GM12878 (cell line): ENCODE data around the gene NDUFA13. TPM values are rescaled to one million over a fixed set of nuclear protein-coding genes. Genes with fewer than 3 reads are reported as not detected.

Experiments used
- ATAC-seq: fragments of 200-7000 bp; cut with Tn5 transposase; 3 replicates; pipeline ENCODE4 v1.9.1; 2020; ENCODE audit warnings: mild to moderate bottlenecking, moderate library complexity
- Bru-seq: library from RNA; stranded (reverse); fragments of 400-500 nt; gene quantifications from one replicate; lab custom pipeline; 2021; lab: Mats Ljungman, UMichigan
- BruChase-seq, 2 experiments: library from RNA; stranded (reverse); fragments of 400-500 nt; gene quantifications; one replicate each; lab custom pipeline; 2021; lab: Mats Ljungman, UMichigan
- BruUV-seq: library from RNA; stranded (reverse); fragments of 400-500 nt; replicated peaks from 2 replicates; lab custom pipeline; 2021; lab: Mats Ljungman, UMichigan
- CTCF ChIA-PET: fragments of 300-600 bp; sonication (Branson Sonifier 250); formaldehyde crosslinking; extraction: SDS; loops from one replicate; lab custom pipeline; 2021; ENCODE audit warnings: inconsistent platforms; lab: Yijun Ruan, JAX
- POLR2A ChIA-PET: fragments of 350-600 bp; formaldehyde crosslinking; extraction: SDS; loops from one replicate; lab custom pipeline; 2021; ENCODE audit warnings: inconsistent platforms; lab: Charles Lee
- RAD21 ChIA-PET: fragments of 300-600 bp; sonication (Branson Sonifier 250); formaldehyde crosslinking; loops from one replicate; lab custom pipeline; 2023; ENCODE audit warnings: antibody characterized with exemption; ENCODE audit not compliant: unreplicated experiment; lab: Charles Lee
- SMC1A ChIA-PET: fragments of 300-600 bp; sonication (Branson Sonifier 250); formaldehyde crosslinking; loops from one replicate; lab custom pipeline; 2023; ENCODE audit not compliant: unreplicated experiment, uncharacterized antibody; lab: Charles Lee
- DNase-seq: peaks from one replicate; pipeline ENCODE4 v3.0.0-alpha.2; 2011; ENCODE audit warnings: low read depth, low spot score
- FAIRE-seq: peaks from 3 replicates; lab custom pipeline; 2011; peaks lifted over from hg19 to GRCh38; lab: Jason Lieb, UNC
- H2AFZ ChIP-seq: 2 replicates; pipeline ENCODE4 v1.6.0; 2011; ENCODE audit warnings: low read depth, low read length, control low read depth; ENCODE audit not compliant: control insufficient read depth
- H3K27ac ChIP-seq: 2 replicates; pipeline ENCODE4 v1.5.1; 2011; ENCODE audit warnings: control low read depth; ENCODE audit not compliant: control insufficient read depth, insufficient read depth
- H3K27me3 ChIP-seq, 2 experiments: replicated peaks in 1 of 2; 2 replicates each; pipeline versions ENCODE4 v1.6.0 to v1.6.1; 2011; ENCODE audit warnings: low read length in 1 of 2; ENCODE audit not compliant: control insufficient read depth in 2 of 2, insufficient read depth in 2 of 2
- H3K36me3 ChIP-seq, 2 experiments: 2 replicates each; pipeline ENCODE4 v1.5.1; 2011; ENCODE audit warnings: low read length in 1 of 2; ENCODE audit not compliant: control insufficient read depth in 2 of 2, insufficient read depth in 2 of 2
- H3K4me1 ChIP-seq: 2 replicates; pipeline ENCODE4 v1.6.1; 2011; ENCODE audit warnings: mild to moderate bottlenecking, low read length, moderate library complexity, mixed read lengths; ENCODE audit not compliant: control insufficient read depth, insufficient read depth
- H3K4me2 ChIP-seq: 2 replicates; pipeline ENCODE4 v1.6.0; 2011; ENCODE audit warnings: control low read depth; ENCODE audit not compliant: control insufficient read depth, insufficient read depth
- H3K4me3 ChIP-seq: fragments of 200-600 bp; sonication (generic); 2 replicates; pipeline ENCODE4 v1.5.1; 2016
- H3K79me2 ChIP-seq: 2 replicates; pipeline ENCODE4 v1.6.0; 2011; ENCODE audit warnings: low read length; ENCODE audit not compliant: control insufficient read depth, insufficient read depth
- H3K9ac ChIP-seq: 2 replicates; pipeline ENCODE4 v1.8.0; 2011; ENCODE audit warnings: low read length, control low read depth, mixed read lengths; ENCODE audit not compliant: control insufficient read depth, insufficient read depth
- H3K9me3 ChIP-seq: replicated peaks from 3 replicates; pipeline ENCODE4 v1.5.1; 2011; ENCODE audit warnings: mild to moderate bottlenecking, low read length; ENCODE audit not compliant: control insufficient read depth, insufficient read depth
- H4K20me1 ChIP-seq: 2 replicates; pipeline ENCODE4 v1.6.0; 2011; ENCODE audit not compliant: control insufficient read depth, insufficient read depth
- ASH2L ChIP-seq: fragments of 300-600, 200-600 bp; sonication (generic); IDR thresholded peaks from 2 replicates; pipeline ENCODE4 v1.6.1; 2017; ENCODE audit warnings: low read depth, mild to moderate bottlenecking, borderline replicate concordance
- CUX1 ChIP-seq: IDR thresholded peaks from 2 replicates; pipeline ENCODE4 v1.6.1; 2012; ENCODE audit warnings: improper control_type of control experiment, low read depth, low read length; ENCODE audit not compliant: insufficient replicate concordance
- HDAC6 ChIP-seq: fragments of 200-600 bp; sonication (generic); IDR thresholded peaks from one replicate; pipeline ENCODE4 v1.8.0; 2017; ENCODE audit warnings: antibody characterized with exemption; ENCODE audit not compliant: unreplicated experiment
- IRF4 ChIP-seq: IDR thresholded peaks from 2 replicates; pipeline ENCODE4 v1.6.1; 2011; ENCODE audit warnings: low read depth, low read length
- JUND ChIP-seq: IDR thresholded peaks from 2 replicates; pipeline ENCODE4 v1.6.1; 2012; ENCODE audit warnings: low read depth, mild to moderate bottlenecking, low read length, improper control_type of control experiment, moderate library complexity
- LARP7 ChIP-seq: fragments of 450-650 bp; IDR thresholded peaks from 2 replicates; pipeline ENCODE4 v1.6.1; 2017; ENCODE audit warnings: mild to moderate bottlenecking
- MTA2 ChIP-seq: fragments of 450-650 bp; IDR thresholded peaks from 2 replicates; pipeline ENCODE4 v1.6.1; 2016; ENCODE audit warnings: low read depth, mild to moderate bottlenecking, moderate library complexity
- TARDBP ChIP-seq: IDR thresholded peaks from 2 replicates; pipeline ENCODE4 v1.6.1; 2016; ENCODE audit warnings: borderline replicate concordance
- TCF12 ChIP-seq: IDR thresholded peaks from 2 replicates; pipeline ENCODE4 v1.6.1; 2011; ENCODE audit warnings: low read depth, mild to moderate bottlenecking, low read length
- USF2 ChIP-seq: IDR thresholded peaks from 2 replicates; pipeline ENCODE4 v1.6.1; 2011; ENCODE audit warnings: low read depth, low read length, improper control_type of control experiment, borderline replicate concordance
- WGBS: methylation state at CpG from one replicate; pipeline ENCODE4 v1.1.6; 2016; ENCODE audit warnings: low lambda C conversion rate; ENCODE audit not compliant: insufficient replicate concordance, insufficient coverage; ENCODE audit errors: missing lambda C conversion rate; 5-methylcytosine and 5-hydroxymethylcytosine counted together
- in situ Hi-C: fragments of 300-500 bp; cut with MboI; formaldehyde crosslinking; loops from 9 replicates; pipeline ENCODE4 v1.14.3; 2018; ENCODE audit warnings: mixed read lengths
- intact Hi-C: fragments of 100-400 bp; cut with micrococcal nuclease; formaldehyde crosslinking; loops from one replicate; pipeline ENCODE4 v1.14.2; 2022; ENCODE audit not compliant: unreplicated experiment
- long read RNA-seq, 2 experiments: library from polyadenylated mRNA; unstranded; transcript quantifications; one replicate each; pipeline ENCODE4 v2.0.0, GENCODE V29; 2019 to 2020
- polyA minus RNA-seq, 3 experiments: library from RNA; depleted of rRNA, polyadenylated mRNA; stranded (reverse); fragments of >200 nt; gene quantifications; 2 replicates each; pipeline ENCODE4 v1.2.3, GENCODE V29; 2011
- polyA plus RNA-seq, 11 experiments: library from polyadenylated mRNA; depleted of rRNA in 4 of 11; unstranded in 6 of 11; stranded (reverse) in 5 of 11; fragments of >200 nt; fragmentation: Nextera tagmentation in 4 of 11; fragmentation: Illumina TruSeq in 1 of 11; extraction: Ambion mirVana in 4 of 11; extraction: Trizol in 1 of 11; gene quantifications; 1 replicate in 1 of 11; 2 replicates in 10 of 11; pipeline versions ENCODE4 v1.2.1 to v1.2.3, GENCODE V29; 2011 to 2016; ENCODE audit warnings: inconsistent platforms in 2 of 11, missing spikeins in 2 of 11, low read depth in 1 of 11
- total RNA-seq, 4 experiments: library from RNA; depleted of rRNA in 3 of 4; stranded (reverse); fragments of >200 nt in 3 of 4; fragmentation: Illumina TruSeq in 1 of 4; extraction: Trizol in 1 of 4; gene quantifications; 2 replicates each; pipeline versions ENCODE4 v1.2.1 to v1.2.3, GENCODE V29; 2013 to 2021

The NDUFA13 gene
- total RNA-seq (2013; cell fraction: nucleolus; rRNA removed) = 144 and 157 TPM in 2 replicates
- total RNA-seq (2014; rRNA removed) (263 and 284 TPM in 2 replicates), total RNA-seq (2014; rRNA removed; fragmentation: Illumina TruSeq; extraction: Trizol) (303 and 329 TPM in 2 replicates), total RNA-seq (2021) (462 and 473 TPM in 2 replicates), polyA plus RNA-seq (2011; rRNA removed) (282 and 475 TPM in 2 replicates), polyA plus RNA-seq (2014; fragmentation: Illumina TruSeq; extraction: Trizol) (53.4 and 224 TPM in 2 replicates), polyA plus RNA-seq (2014; fragmentation: Nextera tagmentation; extraction: Ambion mirVana) (100 to 1,000 TPM; 232 to 449 TPM), polyA plus RNA-seq (2014; rRNA removed) (528 and 564 TPM in 2 replicates), polyA plus RNA-seq (2016; fragmentation: Nextera tagmentation; extraction: Ambion mirVana) (100 to 1,000 TPM; 566 to 586 TPM), polyA minus RNA-seq (2011; rRNA and poly(A)+ RNA removed) (117 and 160 TPM in 2 replicates), Bru-seq, nascent RNA (percentile 94 among the genes with signal in this experiment), BruChase-seq, experiment 1, labeled RNA remaining after a 6-hour chase (percentile 98 among the genes with signal in this experiment), BruChase-seq, experiment 2, labeled RNA remaining after a 2-hour chase (percentile 95 among the genes with signal in this experiment)
- polyA plus RNA-seq (2011; ENCODE audit: low read depth) = 1,149 TPM
- polyA plus RNA-seq (2011; cell fraction: cytosol; rRNA removed) = 834 and 1,057 TPM in 2 replicates
- 373 and 417 TPM in 2 replicates for polyA plus RNA-seq (2011; cell fraction: nucleus; rRNA removed)
- polyA plus RNA-seq (2012) = 244 and 350 TPM in 2 replicates
- polyA minus RNA-seq (2011; cell fraction: cytosol; rRNA and poly(A)+ RNA removed) = 69.2 and 95.4 TPM in 2 replicates
- polyA minus RNA-seq (2011; cell fraction: nucleus; rRNA and poly(A)+ RNA removed) = 44.1 and 69.0 TPM in 2 replicates
- long read RNA-seq, experiment 1, transcript NDUFA13-204 (5 exons, 991 nt) = major isoform, 249 of 250 reads
- long read RNA-seq, experiment 1, partial matches to known transcripts = 0 of 250 reads
- long read RNA-seq, experiment 1, other reads (novel, unspliced or antisense) = 0 of 250 reads
- long read RNA-seq, experiment 2, transcript NDUFA13-204 (5 exons, 991 nt) = major isoform, 251 of 252 reads
- long read RNA-seq, experiment 2, partial matches to known transcripts = 0 of 252 reads
- long read RNA-seq, experiment 2, other reads (novel, unspliced or antisense) = 0 of 252 reads

DNA sequence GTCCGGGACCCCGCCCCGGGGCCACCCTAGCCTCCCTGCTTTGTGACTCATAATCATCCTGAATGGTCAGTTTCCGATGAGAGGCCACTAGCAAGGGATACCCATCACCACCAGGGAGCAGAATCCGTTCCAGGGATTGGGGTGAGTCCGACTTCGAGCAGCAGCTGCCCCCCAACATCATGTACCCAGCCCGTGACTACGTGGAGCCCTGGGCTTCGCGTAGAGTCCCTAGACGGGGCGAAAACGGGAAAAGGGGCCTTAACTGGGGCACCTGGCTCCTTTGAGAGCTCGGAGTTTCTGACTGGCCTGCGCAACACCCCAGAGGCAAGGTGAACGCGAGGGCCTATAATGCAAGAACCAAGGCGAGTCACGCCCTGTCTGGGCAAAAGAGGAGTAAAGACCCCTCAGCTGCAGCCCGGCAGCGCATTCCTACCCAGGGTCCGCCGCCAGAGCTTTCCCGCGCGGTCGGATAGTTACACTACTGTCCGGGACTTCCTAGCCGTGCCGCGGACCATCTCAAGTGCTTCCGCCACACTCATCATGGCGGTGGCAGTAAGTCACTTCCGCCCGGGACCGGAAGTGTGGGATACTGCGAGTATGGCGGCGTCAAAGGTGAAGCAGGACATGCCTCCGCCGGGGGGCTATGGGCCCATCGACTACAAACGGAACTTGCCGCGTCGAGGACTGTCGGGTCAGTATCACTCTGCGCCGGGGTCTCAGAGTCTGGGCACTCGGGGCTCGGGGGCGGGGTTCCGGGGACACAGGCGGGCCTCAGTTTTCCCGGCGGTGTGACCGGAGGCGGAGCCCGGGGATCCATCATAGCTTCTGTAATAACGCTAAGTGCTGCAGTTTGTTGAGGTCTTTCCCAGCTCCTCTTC is at the start of gene NDUFA13:
TSS of gene NDUFA13 (plus strand) at position 584 of the 878 bp plus-strand sequence. CDS start at position 598, 14 bp downstream.
- TSS peak; percentile 94 for BruUV-seq
- H3K27ac ChIP-seq = peak within 1 kb of the TSS; percentile 93
- peak within 1 kb of the TSS; percentile 96 for H2AFZ ChIP-seq
- SMC1A ChIA-PET = interaction anchor here (0.9 to 1.7 kb wide), 3 partner anchors 11 to 151 kb away, joined by 4 to 8 read pairs (median 6); no protein-coding TSS in a partner anchor
- peak within 1 kb of the TSS; percentile 85 for H3K4me3 ChIP-seq
- POLR2A ChIA-PET = interaction anchor here (0.5 to 1.6 kb wide), 10 partner anchors 9 to 152 kb away, joined by 3 to 5 read pairs (median 4); no protein-coding TSS in a partner anchor
- peaks cover 5 to 6% of the 10 kb centered on the region in 2 experiments; a peak in 3 of 4 replicates for H3K36me3 ChIP-seq
- CTCF ChIA-PET = interaction anchor here (0.8 to 3.0 kb wide), 7 partner anchors 9 to 143 kb away, joined by 3 to 11 read pairs (median 4); partner anchors contain the start of gene GMIP
- H3K9me3 ChIP-seq = peaks cover 2% of the 10 kb centered on the region; the same call in 1 of the 3 replicates
- DNase-seq = peak; percentile 89
- H3K27me3 ChIP-seq = no peaks in the 10 kb centered on the region
- no peaks in the 10 kb centered on the region for H4K20me1 ChIP-seq
- ATAC-seq = peak; percentile 94
- intact Hi-C loops (no loop called here), in situ Hi-C loops (no loop called here)
- peaks cover 38% of the 10 kb centered on the region for H3K79me2 ChIP-seq
- WGBS = 6% methylated on average over 61 of the region's 61 CpGs
- RAD21 ChIA-PET = interaction anchor here (1.0 to 1.5 kb wide), 4 partner anchors 26 to 151 kb away, joined by 3 to 6 read pairs (median 4); partner anchors contain the start of gene GATAD2A
- peak; percentile 82 for FAIRE-seq
- H3K4me2 ChIP-seq = peak within 1 kb of the TSS; percentile 98
- peak within 1 kb of the TSS; percentile 95 for H3K9ac ChIP-seq
- H3K4me1 ChIP-seq = peaks cover 9% of the 10 kb centered on the region; the same call in 1 of the 2 replicates
- TF ChIP-seq HDAC6 = no peak
- peak; percentile 35; the same call in 1 of the 2 replicates for TF ChIP-seq MTA2
- TF ChIP-seq TARDBP = peak; percentile 16; the same call in 1 of the 2 replicates
- TF ChIP-seq ASH2L = no peak
- TF ChIP-seq USF2 = no peak
- 0 out of 2 replicates have a peak, but pooled peaks have one; percentile 21 for TF ChIP-seq IRF4
- no peak for TF ChIP-seq CUX1
- TF ChIP-seq LARP7 = peak; percentile 65; the same call in 1 of the 2 replicates
- 0 out of 2 replicates have a peak, but pooled peaks have one; percentile 30 for TF ChIP-seq TCF12
- no peak for TF ChIP-seq JUND
